Osteocyte (in vitro differentiated cells): ENCODE data around the gene CACYBP. TPM values are rescaled to one million over a fixed set of nuclear protein-coding genes. Genes with fewer than 3 reads are reported as not detected.

Experiments used
- DNase-seq: peaks from one replicate; pipeline ENCODE4 v3.0.0; 2021; ENCODE audit warnings: mixed read lengths; ENCODE audit not compliant: unreplicated experiment; ENCODE audit errors: extremely low spot score
- H3K27ac Mint-ChIP-seq: one replicate; pipeline ENCODE4 v1.8.0; 2021; ENCODE audit warnings: mild to moderate bottlenecking, mixed read lengths; ENCODE audit not compliant: unreplicated experiment
- H3K27me3 Mint-ChIP-seq: one replicate; pipeline ENCODE4 v1.8.0; 2021; ENCODE audit warnings: mixed read lengths; ENCODE audit not compliant: unreplicated experiment
- H3K36me3 Mint-ChIP-seq: one replicate; pipeline ENCODE4 v1.8.0; 2021; ENCODE audit warnings: mixed read lengths; ENCODE audit not compliant: unreplicated experiment
- H3K4me1 Mint-ChIP-seq: one replicate; pipeline ENCODE4 v1.8.0; 2021; ENCODE audit warnings: mixed read lengths; ENCODE audit not compliant: unreplicated experiment
- H3K4me3 Mint-ChIP-seq: one replicate; pipeline ENCODE4 v1.8.0; 2021; ENCODE audit warnings: mild to moderate bottlenecking, moderate library complexity, mixed read lengths; ENCODE audit not compliant: unreplicated experiment
- H3K9me3 Mint-ChIP-seq: one replicate; pipeline ENCODE4 v1.8.0; 2021; ENCODE audit warnings: mixed read lengths; ENCODE audit not compliant: unreplicated experiment
- CTCF ChIP-seq: fragments of 200-600 bp; sonication (generic); IDR thresholded peaks from 2 replicates; pipeline ENCODE4 v1.5.0; 2021; ENCODE audit warnings: antibody characterized with exemption, mild to moderate bottlenecking, moderate library complexity
- total RNA-seq: library from RNA; stranded (reverse); gene quantifications from 2 replicates; pipeline ENCODE4 v1.2.1, GENCODE V29; 2021

The CACYBP gene
- total RNA-seq, 1 donor from 2014 or later: 58.3 TPM

GRCh38 chr1:175045519-175045918 is 45.8 kb downstream of the CACYBP start:
- TF ChIP-seq CTCF: no peak
- peaks cover 18% of the 10 kb centered on the region for H3K4me1 Mint-ChIP-seq
- no peak overlapping the region for H3K27ac Mint-ChIP-seq
- H3K27me3 Mint-ChIP-seq: peaks cover 4% of the 10 kb centered on the region
- no peaks in the 10 kb centered on the region for H3K36me3 Mint-ChIP-seq
- H3K4me3 Mint-ChIP-seq: no peak overlapping the region
- H3K9me3 Mint-ChIP-seq: peaks cover 7% of the 10 kb centered on the region
- DNase-seq: no peak

- H3K27me3 Mint-ChIP-seq: peaks cover 4% of the 10 kb centered on the region
- no peaks in the 10 kb centered on the region for H3K36me3 Mint-ChIP-seq
- H3K9me3 Mint-ChIP-seq: no peaks in the 10 kb centered on the region
- TF ChIP-seq CTCF: no peak
- H3K27ac Mint-ChIP-seq: no peak overlapping the region
- H3K4me1 Mint-ChIP-seq: no peaks in the 10 kb centered on the region
- H3K4me3 Mint-ChIP-seq: no peak overlapping the region
- no peak for DNase-seq
These were observed 51.2 kb downstream of the CACYBP start for GRCh38 chr1:175050992-175051391.

- TF ChIP-seq CTCF: no peak
- no peaks in the 10 kb centered on the region for H3K36me3 Mint-ChIP-seq
- no peak overlapping the region for H3K27ac Mint-ChIP-seq
- no peaks in the 10 kb centered on the region for H3K27me3 Mint-ChIP-seq
- no peaks in the 10 kb centered on the region for H3K4me1 Mint-ChIP-seq
- no peak for DNase-seq
- H3K4me3 Mint-ChIP-seq: no peak overlapping the region
- H3K9me3 Mint-ChIP-seq: no peaks in the 10 kb centered on the region
These were observed 55.0 kb downstream of the CACYBP start for GRCh38 chr1:175054736-175055135.

Other genes with a start within 250 kb of the CACYBP start
- gene MRPS14, start 23.5 kb downstream of the CACYBP start, total RNA-seq: 27.7 and 29.8 TPM in 2 replicates
- 0.08 TPM in 1 of 2 replicates, not detected in the other for gene TNN, start 67.9 kb downstream of the CACYBP start, total RNA-seq
- gene KIAA0040, start 192.8 kb downstream of the CACYBP start, total RNA-seq: 0.73 and 1.6 TPM in 2 replicates